DOHH2 (cell line): ENCODE results near the gene COL4A1.
A peak's percentile ranks its signal among the peaks of the same experiment; 100 is the strongest.

Source experiments
- H3F3A ChIP-seq: fragments of 200-600 bp; sonication (generic), shearing (Covaris generic); 2 replicates; pipeline ENCODE4 v1.6.0; 2016; ENCODE audit warnings: antibody characterized with exemption, mild to moderate bottlenecking; ENCODE audit not compliant: control insufficient read depth, insufficient read depth
- H3K27ac ChIP-seq: fragments of 200-600 bp; sonication (generic); 2 replicates; pipeline ENCODE4 v1.5.1; 2014; ENCODE audit warnings: low read depth, mild to moderate bottlenecking, low read length, moderate library complexity
- H3K27me3 ChIP-seq: fragments of 200-600 bp; sonication (generic); 2 replicates; pipeline ENCODE4 v1.6.1; 2014; ENCODE audit warnings: mild to moderate bottlenecking, low read length, mixed read lengths; ENCODE audit not compliant: control insufficient read depth
- H3K36me3 ChIP-seq: fragments of 200-600 bp; sonication (generic); 2 replicates; pipeline ENCODE4 v1.6.1; 2014; ENCODE audit warnings: mild to moderate bottlenecking, low read length, moderate library complexity, mixed read lengths; ENCODE audit not compliant: control insufficient read depth
- H3K4me1 ChIP-seq: fragments of 200-600 bp; sonication (generic); 2 replicates; pipeline ENCODE4 v1.6.1; 2014; ENCODE audit warnings: mild to moderate bottlenecking, low read length, mixed read lengths; ENCODE audit not compliant: control insufficient read depth
- H3K4me2 ChIP-seq: fragments of 200-600 bp; sonication (generic); 2 replicates; pipeline ENCODE4 v1.6.0; 2014; ENCODE audit warnings: mild to moderate bottlenecking, low read length, moderate library complexity
- H3K4me3 ChIP-seq: fragments of 200-600 bp; sonication (generic); 2 replicates; pipeline ENCODE4 v1.5.1; 2014; ENCODE audit warnings: mild to moderate bottlenecking, low read length, mixed read lengths
- H3K79me2 ChIP-seq: fragments of 200-600 bp; sonication (generic); 2 replicates; pipeline ENCODE4 v1.6.1; 2014; ENCODE audit warnings: mild to moderate bottlenecking, low read length, mixed read lengths; ENCODE audit not compliant: control insufficient read depth
- H3K9me2 ChIP-seq: fragments of 200-600 bp; sonication (generic); replicated peaks from 2 replicates; pipeline ENCODE4 v1.6.1; 2014; ENCODE audit warnings: mild to moderate bottlenecking, low read length, mixed read lengths; ENCODE audit not compliant: control insufficient read depth
- H3K9me3 ChIP-seq: fragments of 200-600 bp; sonication (generic); 2 replicates; pipeline ENCODE4 v1.6.1; 2014; ENCODE audit warnings: antibody characterized with exemption, low read length, mixed read lengths; ENCODE audit not compliant: control insufficient read depth, insufficient read depth
- H4K20me1 ChIP-seq: fragments of 200-600 bp; sonication (generic); 2 replicates; pipeline ENCODE4 v1.6.0; 2014; ENCODE audit warnings: low read depth, mild to moderate bottlenecking, antibody characterized with exemption, low read length, moderate library complexity; ENCODE audit not compliant: control insufficient read depth, insufficient read depth
- EZH2phosphoT487 ChIP-seq: fragments of 200-600 bp; sonication (generic); IDR thresholded peaks from 2 replicates; pipeline ENCODE4 v1.6.1; 2017; ENCODE audit warnings: borderline replicate concordance, mild to moderate bottlenecking, antibody characterized with exemption, low read length, moderate library complexity, mixed read lengths
- TF ChIP-seq, protein P1 (sequence below): fragments of 200-600 bp; sonication (generic); IDR thresholded peaks from one replicate; pipeline ENCODE4 v1.5.1; 2014; ENCODE audit warnings: antibody characterized with exemption, mild to moderate bottlenecking, low read depth, low read length; ENCODE audit not compliant: poor library complexity, severe bottlenecking

COL4A1 gene

DNA sequence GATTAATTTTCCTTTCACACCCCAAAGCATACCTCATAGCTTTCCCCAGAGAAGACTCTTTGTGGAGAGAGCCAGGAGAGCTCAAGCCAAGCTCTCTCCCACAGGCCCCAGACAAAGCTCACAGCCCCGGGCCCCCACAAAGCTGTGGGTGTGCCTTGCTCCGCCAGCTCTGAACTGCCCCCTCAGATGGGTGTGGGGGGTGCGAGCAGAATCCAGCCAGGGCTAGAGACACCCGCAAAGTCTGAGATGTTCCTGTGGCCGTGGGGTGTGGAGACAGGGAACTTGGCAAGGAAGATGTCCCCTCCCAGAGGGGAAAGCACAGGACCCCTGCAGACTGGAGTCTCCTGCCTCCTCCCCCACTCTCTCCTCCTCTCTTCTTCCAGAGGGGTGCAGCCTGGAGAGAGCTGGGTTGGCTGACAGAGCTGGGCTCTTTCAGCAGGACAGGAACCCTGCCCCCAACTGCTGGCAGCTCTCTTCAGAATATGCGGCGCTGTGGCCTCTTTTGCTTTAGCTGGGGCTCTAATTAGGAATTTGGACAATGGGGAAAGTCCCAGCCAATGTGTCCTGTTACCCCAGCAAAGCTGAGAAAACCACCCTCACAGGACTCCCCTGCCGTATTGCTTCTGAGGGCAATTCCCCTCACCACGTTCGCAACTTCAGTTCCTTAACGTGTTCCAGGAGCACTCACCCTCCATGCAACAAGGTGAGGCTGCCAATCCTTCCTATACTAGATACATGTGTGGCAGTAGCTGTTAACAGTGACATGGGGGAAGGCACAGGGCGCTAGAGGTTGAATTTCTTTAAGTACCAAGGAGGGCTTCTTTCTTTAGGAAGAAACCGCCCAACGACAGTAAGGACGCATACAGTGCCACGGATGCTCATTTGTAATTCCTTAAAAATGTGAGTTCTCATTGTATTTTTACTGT lies 170.0 kb downstream of the COL4A1 start:
- no peaks in the 10 kb centered on the region for H3K79me2 ChIP-seq
- no peaks in the 10 kb centered on the region for H3K36me3 ChIP-seq
- TF ChIP-seq, protein P1, sequence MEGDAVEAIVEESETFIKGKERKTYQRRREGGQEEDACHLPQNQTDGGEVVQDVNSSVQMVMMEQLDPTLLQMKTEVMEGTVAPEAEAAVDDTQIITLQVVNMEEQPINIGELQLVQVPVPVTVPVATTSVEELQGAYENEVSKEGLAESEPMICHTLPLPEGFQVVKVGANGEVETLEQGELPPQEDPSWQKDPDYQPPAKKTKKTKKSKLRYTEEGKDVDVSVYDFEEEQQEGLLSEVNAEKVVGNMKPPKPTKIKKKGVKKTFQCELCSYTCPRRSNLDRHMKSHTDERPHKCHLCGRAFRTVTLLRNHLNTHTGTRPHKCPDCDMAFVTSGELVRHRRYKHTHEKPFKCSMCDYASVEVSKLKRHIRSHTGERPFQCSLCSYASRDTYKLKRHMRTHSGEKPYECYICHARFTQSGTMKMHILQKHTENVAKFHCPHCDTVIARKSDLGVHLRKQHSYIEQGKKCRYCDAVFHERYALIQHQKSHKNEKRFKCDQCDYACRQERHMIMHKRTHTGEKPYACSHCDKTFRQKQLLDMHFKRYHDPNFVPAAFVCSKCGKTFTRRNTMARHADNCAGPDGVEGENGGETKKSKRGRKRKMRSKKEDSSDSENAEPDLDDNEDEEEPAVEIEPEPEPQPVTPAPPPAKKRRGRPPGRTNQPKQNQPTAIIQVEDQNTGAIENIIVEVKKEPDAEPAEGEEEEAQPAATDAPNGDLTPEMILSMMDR: no peak
- TF ChIP-seq EZH2phosphoT487: no peak
- H3K4me1 ChIP-seq: peaks cover 16% of the 10 kb centered on the region
- H3K27ac ChIP-seq: no peak overlapping the region
- H3K4me2 ChIP-seq: peak overlapping the region; percentile 98
- H3K27me3 ChIP-seq: peaks cover 11% of the 10 kb centered on the region
- peak overlapping the region; percentile 81 for H3K4me3 ChIP-seq
- H3K9me3 ChIP-seq: no peaks in the 10 kb centered on the region
- peaks cover 14% of the 10 kb centered on the region for H3F3A ChIP-seq
- no peaks in the 10 kb centered on the region for H3K9me2 ChIP-seq
- H4K20me1 ChIP-seq: no peaks in the 10 kb centered on the region

DNA sequence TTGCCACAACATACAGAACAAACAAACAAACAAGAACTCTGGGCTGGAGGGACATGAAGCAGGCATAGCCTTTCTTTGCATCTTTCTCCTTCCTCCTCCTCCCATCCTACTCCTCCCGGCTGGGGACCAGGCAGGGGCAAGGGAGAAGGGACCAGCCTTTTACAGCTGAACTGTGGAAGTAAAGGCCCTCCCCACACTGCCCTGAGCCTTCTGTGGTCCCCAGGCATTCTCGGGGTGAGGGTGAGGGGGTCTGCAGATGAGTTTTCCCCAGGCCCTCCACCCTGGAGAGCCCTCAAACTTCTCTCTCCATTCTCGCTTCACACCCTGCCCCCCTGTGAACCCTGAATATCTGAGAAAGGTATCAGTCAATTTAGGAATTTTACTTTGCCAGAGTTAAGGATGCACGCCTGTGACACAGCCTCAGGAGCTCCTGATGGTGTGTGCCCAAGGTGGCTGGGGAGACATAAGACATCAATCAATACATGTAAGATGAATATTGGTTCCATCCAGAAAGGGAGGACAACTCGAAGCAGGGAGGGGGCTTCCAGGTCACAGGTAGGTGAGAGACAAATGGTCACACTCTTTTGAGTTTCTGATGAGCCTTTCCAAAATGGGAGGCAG lies 170.9 kb downstream of the COL4A1 start:
- peaks cover 14% of the 10 kb centered on the region for H3F3A ChIP-seq
- H4K20me1 ChIP-seq: no peaks in the 10 kb centered on the region
- no peak overlapping the region for H3K4me3 ChIP-seq
- no peak overlapping the region for H3K27ac ChIP-seq
- H3K79me2 ChIP-seq: no peaks in the 10 kb centered on the region
- TF ChIP-seq, protein P1: no peak
- no peak for TF ChIP-seq EZH2phosphoT487
- H3K4me2 ChIP-seq: no peak overlapping the region
- no peaks in the 10 kb centered on the region for H3K36me3 ChIP-seq
- peaks cover 11% of the 10 kb centered on the region for H3K27me3 ChIP-seq
- H3K4me1 ChIP-seq: peaks cover 16% of the 10 kb centered on the region
- no peaks in the 10 kb centered on the region for H3K9me3 ChIP-seq
- no peaks in the 10 kb centered on the region for H3K9me2 ChIP-seq

DNA sequence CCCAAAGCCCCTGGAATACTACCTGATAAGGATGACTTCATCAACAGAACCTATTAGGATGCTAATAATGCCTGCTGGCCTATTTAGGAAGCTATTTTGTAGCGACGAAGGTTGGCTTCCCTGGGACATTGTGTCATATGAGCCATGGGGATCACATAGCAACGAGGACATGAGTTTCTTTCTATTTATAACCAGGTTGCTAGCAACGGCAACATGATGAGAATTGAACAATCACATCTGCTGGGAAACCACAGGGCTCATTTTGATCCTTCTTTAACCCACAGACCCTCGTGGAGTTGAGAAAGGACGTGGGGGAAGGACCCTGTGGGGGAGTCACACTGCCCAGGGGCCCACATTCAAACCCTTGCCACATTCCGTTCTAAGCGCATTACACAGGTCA lies 172.2 kb downstream of the COL4A1 start:
- no peaks in the 10 kb centered on the region for H3K79me2 ChIP-seq
- no peak for TF ChIP-seq EZH2phosphoT487
- TF ChIP-seq, protein P1: no peak
- H3K4me1 ChIP-seq: peaks cover 16% of the 10 kb centered on the region
- H3K4me2 ChIP-seq: no peak overlapping the region
- peaks cover 11% of the 10 kb centered on the region for H3K27me3 ChIP-seq
- no peaks in the 10 kb centered on the region for H3K9me3 ChIP-seq
- no peaks in the 10 kb centered on the region for H3K9me2 ChIP-seq
- H3F3A ChIP-seq: peaks cover 14% of the 10 kb centered on the region
- no peak overlapping the region for H3K27ac ChIP-seq
- H4K20me1 ChIP-seq: no peaks in the 10 kb centered on the region
- H3K36me3 ChIP-seq: no peaks in the 10 kb centered on the region
- H3K4me3 ChIP-seq: no peak overlapping the region
